ENCODE results near the gene KDELR1. TPM values are rescaled to one million over a fixed set of nuclear protein-coding genes. Genes with fewer than 3 reads are reported as not detected.

KDELR1 gene
- total and polyA plus RNA-seq, 2 of the 13 experiments (the other 11 are each of a cell fraction or from before 2014, with no cell fraction given): 134 to 185 TPM

GRCh38 chr19:48351341-48351752 lies 40.0 kb downstream of the KDELR1 start:
- Histone ChIP-seq H3K36me3 (replicated peaks in 1 of 2; ENCODE audit: control insufficient read depth in 1 of 2, insufficient read depth in 2 of 2, low read length in 2 of 2) (no peaks in the 10 kb centered on the region), H3K9me3 (ENCODE audit: low read length) (no peaks in the 10 kb centered on the region), H2AFZ (ENCODE audit: low read length) (no peak overlapping the region), H3K9ac (ENCODE audit: insufficient read depth, low read depth, low read length) (no peak overlapping the region), H3K4me2 (ENCODE audit: low read depth, low read length) (no peak overlapping the region), H3K4me1 (ENCODE audit: insufficient read depth, low read length) (peaks cover 67% of the 10 kb centered on the region), H3K79me2 (ENCODE audit: insufficient read depth, low read length) (no peaks in the 10 kb centered on the region), H3K27me3 (ENCODE audit: control insufficient read depth in 1 of 2, insufficient read depth in 2 of 2, low read length in 2 of 2) (no peaks in the 10 kb centered on the region), H3K27ac (ENCODE audit: extremely low read length, insufficient read depth, low read length) (no peak overlapping the region), H4K20me1 (ENCODE audit: insufficient read depth, low read length) (no peaks in the 10 kb centered on the region), H3K4me3 (replicated peaks in 1 of 3; ENCODE audit: insufficient read depth in 1 of 3, low read depth in 2 of 3, low read length in 3 of 3) (no peak overlapping the region)
- BruUV-seq (replicated peaks): no TSS peak
- intact Hi-C loops (cut with micrococcal nuclease; ENCODE audit: unreplicated experiment) (loop anchor here (5.0 to 10.0 kb wide), 2 partner anchors 41 to 93 kb away; partner anchors contain the start of genes GRIN2D, GRWD1 and KDELR1), in situ Hi-C loops (cut with HindIII; ENCODE audit: extremely low pct_ligation_motif_present, low pct_unique_long_range_greater_than_20kb) (loop anchor here (5.0 kb wide), 1 partner anchor 41 kb away; the partner anchor contains the start of genes GRIN2D and KDELR1)
- ATAC-seq (peak; percentile 49), FAIRE-seq (peak; percentile 42), DNase-seq (ENCODE audit: low spot score) (peak; percentile 63)
- 60% methylated on average over 8 of the region's 8 CpGs for WGBS (ENCODE audit: low lambda C conversion rate)
- POLR2A ChIA-PET: interaction anchor here (1.0 to 1.7 kb wide), 3 partner anchors 12 to 63 kb away, joined by 3 to 9 read pairs (median 5); partner anchors contain the start of genes KDELR1, SYNGR4 and TMEM143
- CTCF ChIA-PET (ENCODE audit: low intra/inter-chr PET ratio, low total read pairs): interaction anchor here (0.6 to 1.5 kb wide), 3 partner anchors 29 to 40 kb away, joined by 3 read pairs; partner anchors contain the start of gene KDELR1
- TF ChIP-seq ZFP37 (CRISPR knock-in tag; IDR thresholded peaks at IDR 0.05; ENCODE audit: borderline replicate concordance) (no peak), ZNF629 (CRISPR knock-in tag; conservative IDR thresholded peaks at IDR 0.05) (no peak), MYPOP (CRISPR knock-in tag; IDR thresholded peaks at IDR 0.05) (no peak), ZNF713 (CRISPR knock-in tag; IDR thresholded peaks at IDR 0.05) (no peak), JUN (CRISPR knock-in tag; IDR thresholded peaks at IDR 0.05) (no peak), HNRNPL (IDR thresholded peaks at IDR 0.05; ENCODE audit: low read depth, low read length) (no peak), ATF7-NPFF (CRISPR knock-in tag; IDR thresholded peaks at IDR 0.05; ENCODE audit: low read depth) (no peak), TMF1 (CRISPR knock-in tag; IDR thresholded peaks at IDR 0.05; ENCODE audit: low read depth) (no peak), YY1 (IDR thresholded peaks at IDR 0.05; ENCODE audit: insufficient read depth, insufficient replicate concordance, low read depth, low read length) (no peak), NCOA5 (CRISPR knock-in tag; IDR thresholded peaks at IDR 0.05) (no peak), SSRP1 (CRISPR knock-in tag; IDR thresholded peaks at IDR 0.05) (peak; percentile 66; the same call in 1 of the 2 replicates), SP5 (CRISPR knock-in tag; IDR thresholded peaks at IDR 0.05; ENCODE audit: borderline replicate concordance, low read depth) (no peak), ETV5 (CRISPR knock-in tag; IDR thresholded peaks at IDR 0.05; ENCODE audit: borderline replicate concordance) (no peak), ZSCAN22 (CRISPR knock-in tag; IDR thresholded peaks at IDR 0.05) (0 out of 2 replicates have a peak, but pooled peaks have one; percentile 46), ZNF44 (CRISPR knock-in tag; IDR thresholded peaks at IDR 0.05) (no peak), HNRNPK (IDR thresholded peaks at IDR 0.05; ENCODE audit: low read depth, low read length, poor library complexity, severe bottlenecking) (no peak), ZBTB43 (CRISPR knock-in tag; conservative IDR thresholded peaks at IDR 0.05) (no peak)
- TF ChIP-seq, protein P1, sequence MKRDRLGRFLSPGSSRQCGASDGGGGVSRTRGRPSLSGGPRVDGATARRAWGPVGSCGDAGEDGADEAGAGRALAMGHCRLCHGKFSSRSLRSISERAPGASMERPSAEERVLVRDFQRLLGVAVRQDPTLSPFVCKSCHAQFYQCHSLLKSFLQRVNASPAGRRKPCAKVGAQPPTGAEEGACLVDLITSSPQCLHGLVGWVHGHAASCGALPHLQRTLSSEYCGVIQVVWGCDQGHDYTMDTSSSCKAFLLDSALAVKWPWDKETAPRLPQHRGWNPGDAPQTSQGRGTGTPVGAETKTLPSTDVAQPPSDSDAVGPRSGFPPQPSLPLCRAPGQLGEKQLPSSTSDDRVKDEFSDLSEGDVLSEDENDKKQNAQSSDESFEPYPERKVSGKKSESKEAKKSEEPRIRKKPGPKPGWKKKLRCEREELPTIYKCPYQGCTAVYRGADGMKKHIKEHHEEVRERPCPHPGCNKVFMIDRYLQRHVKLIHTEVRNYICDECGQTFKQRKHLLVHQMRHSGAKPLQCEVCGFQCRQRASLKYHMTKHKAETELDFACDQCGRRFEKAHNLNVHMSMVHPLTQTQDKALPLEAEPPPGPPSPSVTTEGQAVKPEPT (CRISPR knock-in tag; IDR thresholded peaks at IDR 0.05; ENCODE audit: low read depth): no peak
- TF ChIP-seq, protein P2, sequence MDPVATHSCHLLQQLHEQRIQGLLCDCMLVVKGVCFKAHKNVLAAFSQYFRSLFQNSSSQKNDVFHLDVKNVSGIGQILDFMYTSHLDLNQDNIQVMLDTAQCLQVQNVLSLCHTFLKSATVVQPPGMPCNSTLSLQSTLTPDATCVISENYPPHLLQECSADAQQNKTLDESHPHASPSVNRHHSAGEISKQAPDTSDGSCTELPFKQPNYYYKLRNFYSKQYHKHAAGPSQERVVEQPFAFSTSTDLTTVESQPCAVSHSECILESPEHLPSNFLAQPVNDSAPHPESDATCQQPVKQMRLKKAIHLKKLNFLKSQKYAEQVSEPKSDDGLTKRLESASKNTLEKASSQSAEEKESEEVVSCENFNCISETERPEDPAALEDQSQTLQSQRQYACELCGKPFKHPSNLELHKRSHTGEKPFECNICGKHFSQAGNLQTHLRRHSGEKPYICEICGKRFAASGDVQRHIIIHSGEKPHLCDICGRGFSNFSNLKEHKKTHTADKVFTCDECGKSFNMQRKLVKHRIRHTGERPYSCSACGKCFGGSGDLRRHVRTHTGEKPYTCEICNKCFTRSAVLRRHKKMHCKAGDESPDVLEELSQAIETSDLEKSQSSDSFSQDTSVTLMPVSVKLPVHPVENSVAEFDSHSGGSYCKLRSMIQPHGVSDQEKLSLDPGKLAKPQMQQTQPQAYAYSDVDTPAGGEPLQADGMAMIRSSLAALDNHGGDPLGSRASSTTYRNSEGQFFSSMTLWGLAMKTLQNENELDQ (CRISPR knock-in tag; IDR thresholded peaks at IDR 0.05; ENCODE audit: borderline replicate concordance): no peak

All from HepG2 (cell line).